H9 (cell line): ENCODE measurements around the gene TOP1. TPM values are rescaled to one million over a fixed set of nuclear protein-coding genes. Genes with fewer than 3 reads are reported as not detected.

Experiments used
- DNase-seq: peaks from one replicate; pipeline ENCODE4 v3.0.0-alpha.2; 2017
- H2AFZ ChIP-seq: one replicate; pipeline ENCODE4 v1.6.1; 2013; ENCODE audit warnings: mild to moderate bottlenecking, low read length, control low read depth, moderate library complexity
- H2AK5ac ChIP-seq: 2 replicates; pipeline ENCODE4 v1.6.1; 2013; ENCODE audit warnings: low read length, control low read depth, mixed read lengths; ENCODE audit not compliant: insufficient read length
- H2BK120ac ChIP-seq: one replicate; pipeline ENCODE4 v1.6.1; 2013; ENCODE audit warnings: low read depth, mild to moderate bottlenecking, low read length, control low read depth, inconsistent platforms; ENCODE audit not compliant: poor library complexity, severe bottlenecking
- H2BK12ac ChIP-seq: 2 replicates; pipeline ENCODE4 v1.6.1; 2013; ENCODE audit warnings: low read length, control low read depth, mixed read lengths, low read depth; ENCODE audit not compliant: insufficient read length
- H2BK15ac ChIP-seq: 2 replicates; pipeline ENCODE4 v1.6.1; 2013; ENCODE audit warnings: low read depth, low read length, control low read depth
- H2BK20ac ChIP-seq: one replicate; pipeline ENCODE4 v1.6.1; 2013; ENCODE audit warnings: low read depth, mild to moderate bottlenecking, low read length, control low read depth, inconsistent platforms; ENCODE audit not compliant: poor library complexity, severe bottlenecking
- H2BK5ac ChIP-seq: 2 replicates; pipeline ENCODE4 v1.6.1; 2013; ENCODE audit warnings: low read length, control low read depth, mixed read lengths; ENCODE audit not compliant: insufficient read length
- H3K14ac ChIP-seq: 2 replicates; pipeline ENCODE4 v1.6.1; 2013; ENCODE audit warnings: low read length, control low read depth; ENCODE audit not compliant: insufficient read depth
- H3K18ac ChIP-seq: 2 replicates; pipeline ENCODE4 v1.6.1; 2013; ENCODE audit warnings: low read depth, mild to moderate bottlenecking, mixed read lengths, low read length, control low read depth; ENCODE audit not compliant: insufficient read length
- H3K23ac ChIP-seq: 2 replicates; pipeline ENCODE4 v1.6.1; 2013; ENCODE audit warnings: low read length, control low read depth, mixed read lengths, low read depth; ENCODE audit not compliant: insufficient read length
- H3K23me2 ChIP-seq: 2 replicates; pipeline ENCODE4 v1.6.1; 2013; ENCODE audit warnings: low read depth, mild to moderate bottlenecking, mixed read lengths, low read length, control low read depth; ENCODE audit not compliant: insufficient read length, poor library complexity, severe bottlenecking
- H3K27ac ChIP-seq: 2 replicates; pipeline ENCODE4 v1.5.1; 2013; ENCODE audit warnings: low read length, control low read depth, mixed read lengths, low read depth; ENCODE audit not compliant: insufficient read length
- H3K27me3 ChIP-seq: 2 replicates; pipeline ENCODE4 v1.6.1; 2013; ENCODE audit warnings: low read length, control low read depth, inconsistent platforms; ENCODE audit not compliant: insufficient read depth
- H3K4ac ChIP-seq: 2 replicates; pipeline ENCODE4 v1.6.1; 2013; ENCODE audit warnings: low read depth, mild to moderate bottlenecking, control low read depth, inconsistent platforms, low read length, moderate library complexity
- H3K4me1 ChIP-seq: 2 replicates; pipeline ENCODE4 v1.6.1; 2013; ENCODE audit warnings: low read length, control low read depth, inconsistent platforms; ENCODE audit not compliant: insufficient read depth
- H3K4me2 ChIP-seq: 2 replicates; pipeline ENCODE4 v1.6.1; 2013; ENCODE audit warnings: low read length, control low read depth, mixed read lengths; ENCODE audit not compliant: insufficient read length, insufficient read depth
- H3K56ac ChIP-seq: 2 replicates; pipeline ENCODE4 v1.6.1; 2013; ENCODE audit warnings: low read depth, mild to moderate bottlenecking, mixed read lengths, low read length, control low read depth; ENCODE audit not compliant: insufficient read length
- H3K79me1 ChIP-seq: 2 replicates; pipeline ENCODE4 v1.6.1; 2013; ENCODE audit warnings: low read depth, mild to moderate bottlenecking, moderate library complexity, low read length, control low read depth, inconsistent platforms; ENCODE audit not compliant: insufficient read depth, poor library complexity, severe bottlenecking
- H3K79me2 ChIP-seq: 2 replicates; pipeline ENCODE4 v1.6.1; 2013; ENCODE audit warnings: low read length, control low read depth, inconsistent platforms; ENCODE audit not compliant: insufficient read depth
- H3K9ac ChIP-seq: 2 replicates; pipeline ENCODE4 v1.6.1; 2013; ENCODE audit warnings: low read length, control low read depth, mixed read lengths; ENCODE audit not compliant: insufficient read length; ENCODE audit errors: extremely low read depth
- H3K9me3 ChIP-seq: one replicate; pipeline ENCODE4 v1.6.1; 2013; ENCODE audit warnings: low read depth, low read length, inconsistent platforms; ENCODE audit not compliant: control insufficient read depth
- H3T11ph ChIP-seq: one replicate; pipeline ENCODE4 v1.6.1; 2013; ENCODE audit warnings: mild to moderate bottlenecking, low read length, control low read depth, inconsistent platforms
- H4K20me1 ChIP-seq: one replicate; pipeline ENCODE4 v1.6.1; 2013; ENCODE audit not compliant: control insufficient read depth, insufficient read length, insufficient read depth
- H4K5ac ChIP-seq: 2 replicates; pipeline ENCODE4 v1.6.1; 2013; ENCODE audit warnings: low read depth, mild to moderate bottlenecking, mixed read lengths, low read length, control low read depth; ENCODE audit not compliant: insufficient read length
- H4K8ac ChIP-seq: replicated peaks from 2 replicates; pipeline ENCODE4 v1.6.1; 2013; ENCODE audit warnings: low read length, control low read depth, mixed read lengths, low read depth; ENCODE audit not compliant: insufficient read length
- H4K91ac ChIP-seq: 2 replicates; pipeline ENCODE4 v1.6.1; 2013; ENCODE audit warnings: low read depth, mild to moderate bottlenecking, moderate library complexity, mixed read lengths, low read length, control low read depth; ENCODE audit not compliant: insufficient read length
- H3K27ac Mint-ChIP-seq, 3 experiments: 2 replicates in 2 of 3; 3 replicates in 1 of 3; pipeline ENCODE4 v1.8.0; 2020 to 2021; ENCODE audit warnings: mixed read lengths in 3 of 3, mild to moderate bottlenecking in 1 of 3, moderate library complexity in 1 of 3
- H3K27me3 Mint-ChIP-seq: 2 replicates; pipeline ENCODE4 v1.8.0; 2021; ENCODE audit warnings: low read depth, mild to moderate bottlenecking, moderate library complexity, mixed read lengths
- H3K36me3 Mint-ChIP-seq, 3 experiments: 2 replicates in 2 of 3; 3 replicates in 1 of 3; pipeline ENCODE4 v1.8.0; 2020 to 2021; ENCODE audit warnings: low read depth in 3 of 3, mixed read lengths in 3 of 3; ENCODE audit not compliant: insufficient read depth in 1 of 3
- H3K4me1 Mint-ChIP-seq, 2 experiments: 2 replicates each; pipeline ENCODE4 v1.8.0; 2020; ENCODE audit warnings: mixed read lengths in 2 of 2
- H3K4me3 Mint-ChIP-seq, 2 experiments: 2 replicates in 1 of 2; 3 replicates in 1 of 2; pipeline ENCODE4 v1.8.0; 2020 to 2021; ENCODE audit warnings: mild to moderate bottlenecking in 2 of 2, mixed read lengths in 2 of 2, moderate library complexity in 1 of 2
- H3K9me3 Mint-ChIP-seq, 2 experiments: 2 replicates in 1 of 2; 3 replicates in 1 of 2; pipeline ENCODE4 v1.8.0; 2020; ENCODE audit warnings: mild to moderate bottlenecking in 2 of 2, mixed read lengths in 2 of 2, moderate library complexity in 1 of 2
- WGBS: extraction: QIAGEN DNeasy Blood & Tissue Kit; methylation state at CpG from one replicate; pipeline ENCODE4 v1.1.7; 2013; ENCODE audit warnings: missing lambda C conversion rate, low lambda C conversion rate, mixed read lengths; ENCODE audit not compliant: insufficient read length; ENCODE audit errors: extremely low coverage; 5-methylcytosine and 5-hydroxymethylcytosine counted together
- total RNA-seq: library from RNA; stranded (reverse); gene quantifications from 2 replicates; pipeline ENCODE4 v1.2.1, GENCODE V29; 2021
- TF ChIP-seq, protein P1 (sequence below): fragments of 200-600 bp; sonication (generic); conservative IDR thresholded peaks from 3 replicates; pipeline ENCODE4 v1.8.0; 2021; ENCODE audit warnings: antibody characterized with exemption, mild to moderate bottlenecking

Gene TOP1
- total RNA-seq, 1 experiment from 2014 or later, result 96.4 TPM

DNA sequence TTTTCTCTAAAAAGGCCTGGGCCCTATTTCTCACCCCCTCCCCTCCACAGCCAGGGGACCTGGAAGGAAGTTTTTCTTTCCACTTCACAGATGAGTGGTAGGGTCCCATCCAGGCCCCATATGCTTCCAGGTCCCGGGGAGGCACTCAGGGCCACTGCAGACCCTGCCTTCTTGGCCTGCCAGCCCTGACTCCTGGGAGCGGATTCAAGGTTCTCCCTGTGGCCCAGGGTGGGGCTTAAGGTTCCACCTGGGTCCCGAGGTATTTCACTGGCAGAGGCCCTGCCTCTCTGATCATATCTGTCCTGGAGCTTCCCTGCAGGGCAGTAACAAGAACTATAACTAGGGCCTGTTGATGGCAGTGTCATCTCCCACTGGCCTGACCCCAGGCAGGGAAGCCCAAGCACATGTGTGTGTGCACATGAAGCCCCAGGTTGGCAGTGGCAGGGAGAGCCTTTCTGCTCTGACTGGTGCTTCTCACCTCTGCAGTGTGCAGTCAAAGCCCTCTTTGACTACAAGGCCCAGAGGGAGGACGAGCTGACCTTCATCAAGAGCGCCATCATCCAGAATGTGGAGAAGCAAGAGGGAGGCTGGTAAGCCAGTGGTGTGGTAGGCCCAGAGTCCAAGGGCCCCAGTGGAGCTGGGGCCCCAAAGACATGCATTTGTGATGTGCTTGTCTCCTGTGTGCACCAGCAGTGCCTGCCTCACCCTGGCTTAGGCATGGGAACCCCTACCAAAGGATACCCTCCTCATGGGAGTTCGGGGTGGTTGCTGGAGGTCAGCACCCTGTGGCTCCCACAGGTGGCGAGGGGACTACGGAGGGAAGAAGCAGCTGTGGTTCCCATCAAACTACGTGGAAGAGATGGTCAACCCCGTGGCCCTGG is 139.9 kb downstream of the TOP1 start:
- Histone ChIP-seq H3K79me1 (no peaks in the 10 kb centered on the region), H2BK20ac (no peak overlapping the region), H3T11ph (no peak overlapping the region), H3K4me2 (no peak overlapping the region), H2AFZ (no peak overlapping the region), H3K56ac (no peak overlapping the region), H2BK5ac (no peak overlapping the region), H4K5ac (no peak overlapping the region), H3K9me3 (no peaks in the 10 kb centered on the region), H3K23me2 (no peaks in the 10 kb centered on the region), H3K4me1 (no peaks in the 10 kb centered on the region), H3K14ac (no peak overlapping the region), H4K8ac (no peak overlapping the region), H3K79me2 (no peaks in the 10 kb centered on the region), H2AK5ac (no peak overlapping the region), H3K27me3 (no peaks in the 10 kb centered on the region), H3K27ac (no peak overlapping the region), H2BK120ac (no peak overlapping the region), H2BK15ac (no peak overlapping the region), H3K4ac (no peak overlapping the region), H2BK12ac (no peak overlapping the region), H3K9ac (no peak overlapping the region), H4K20me1 (no peaks in the 10 kb centered on the region), H3K23ac (no peak overlapping the region), H3K18ac (no peak overlapping the region), H4K91ac (no peak overlapping the region)
- peaks cover 63 to 96% (median 89%) of the 10 kb centered on the region in 3 experiments for H3K36me3 Mint-ChIP-seq
- no peak overlapping the region for H3K4me3 Mint-ChIP-seq
- no peaks in the 10 kb centered on the region for H3K9me3 Mint-ChIP-seq
- no CpG with 5 or more reads among the region's 10 CpGs for WGBS
- no peak overlapping the region for H3K27ac Mint-ChIP-seq
- TF ChIP-seq, protein P1, sequence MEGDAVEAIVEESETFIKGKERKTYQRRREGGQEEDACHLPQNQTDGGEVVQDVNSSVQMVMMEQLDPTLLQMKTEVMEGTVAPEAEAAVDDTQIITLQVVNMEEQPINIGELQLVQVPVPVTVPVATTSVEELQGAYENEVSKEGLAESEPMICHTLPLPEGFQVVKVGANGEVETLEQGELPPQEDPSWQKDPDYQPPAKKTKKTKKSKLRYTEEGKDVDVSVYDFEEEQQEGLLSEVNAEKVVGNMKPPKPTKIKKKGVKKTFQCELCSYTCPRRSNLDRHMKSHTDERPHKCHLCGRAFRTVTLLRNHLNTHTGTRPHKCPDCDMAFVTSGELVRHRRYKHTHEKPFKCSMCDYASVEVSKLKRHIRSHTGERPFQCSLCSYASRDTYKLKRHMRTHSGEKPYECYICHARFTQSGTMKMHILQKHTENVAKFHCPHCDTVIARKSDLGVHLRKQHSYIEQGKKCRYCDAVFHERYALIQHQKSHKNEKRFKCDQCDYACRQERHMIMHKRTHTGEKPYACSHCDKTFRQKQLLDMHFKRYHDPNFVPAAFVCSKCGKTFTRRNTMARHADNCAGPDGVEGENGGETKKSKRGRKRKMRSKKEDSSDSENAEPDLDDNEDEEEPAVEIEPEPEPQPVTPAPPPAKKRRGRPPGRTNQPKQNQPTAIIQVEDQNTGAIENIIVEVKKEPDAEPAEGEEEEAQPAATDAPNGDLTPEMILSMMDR, result no peak
- peaks cover 4% of the 10 kb centered on the region in 2 experiments; a peak in 3 of 4 replicates for H3K4me1 Mint-ChIP-seq
- DNase-seq, result no peak
- H3K27me3 Mint-ChIP-seq, result no peaks in the 10 kb centered on the region
